Inflammatory macrophage treated with lipopolysaccharide for 1 hour (primary cell): ENCODE results near the gene CTPS2.
"Not testable (repeated sequence)": the region's sequence is repeated elsewhere in the genome, so short reads cannot be mapped to it uniquely, and the experiment has no call there.

Experiments
- DNase-seq, 2 donors: peaks; one replicate each; pipeline ENCODE4 v3.0.0-alpha.2; 2020 to 2022

The CTPS2 gene

GRCh38 chrX:16651391-16652024, 61.0 kb downstream of the CTPS2 start:
- no peak for DNase-seq

GRCh38 chrX:16649858-16650257, 62.6 kb downstream of the CTPS2 start, which contains the start of gene S100G:
S100G (plus strand) TSS chrX:16650158; CDS start chrX:16651007, 849 bp downstream.
- DNase-seq, result no peak

GRCh38 chrX:16646366-16647138, 65.9 kb downstream of the CTPS2 start:
- no peak for DNase-seq

- no peak for DNase-seq
Observed at GRCh38 chrX:16643176-16643575, 69.3 kb downstream of the CTPS2 start.

- DNase-seq, result no peak
Observed at GRCh38 chrX:16640823-16641222, 71.6 kb downstream of the CTPS2 start.

GRCh38 chrX:16639966-16640365, 72.5 kb downstream of the CTPS2 start:
- DNase-seq, result no peak

- DNase-seq, result no peak
Observed at GRCh38 chrX:16638533-16638932, 73.9 kb downstream of the CTPS2 start.

- DNase-seq, result no peak
Observed at GRCh38 chrX:16635596-16635995, 76.9 kb downstream of the CTPS2 start.

GRCh38 chrX:16635040-16635439, 77.4 kb downstream of the CTPS2 start:
- DNase-seq, result no peak

- DNase-seq, result no peak
Observed at GRCh38 chrX:16633754-16634153, 78.7 kb downstream of the CTPS2 start.

GRCh38 chrX:16629909-16630308, 82.6 kb downstream of the CTPS2 start:
- DNase-seq, result no peak

GRCh38 chrX:16628946-16629595, 83.4 kb downstream of the CTPS2 start:
- DNase-seq, result no peak

GRCh38 chrX:16628511-16628910, 84.0 kb downstream of the CTPS2 start:
- not testable (repeated sequence) for DNase-seq

GRCh38 chrX:16619024-16619423, 93.4 kb downstream of the CTPS2 start:
- DNase-seq, result no peak

GRCh38 chrX:16618422-16618821, 94.0 kb downstream of the CTPS2 start:
- no peak for DNase-seq

- DNase-seq, result no peak
Observed at GRCh38 chrX:16617382-16617781, 95.1 kb downstream of the CTPS2 start.

GRCh38 chrX:16612257-16612897, 100.1 kb downstream of the CTPS2 start:
- DNase-seq, result no peak

- not testable (repeated sequence) for DNase-seq
Observed at GRCh38 chrX:16610654-16611053, 101.8 kb downstream of the CTPS2 start.

- DNase-seq, result no peak
Observed at GRCh38 chrX:16610121-16610621, 102.3 kb downstream of the CTPS2 start.

GRCh38 chrX:16606142-16606720, 106.2 kb downstream of the CTPS2 start:
- DNase-seq, result no peak

- DNase-seq, result no peak
Observed at GRCh38 chrX:16604337-16604736, 108.1 kb downstream of the CTPS2 start.

GRCh38 chrX:16603822-16604221, 108.6 kb downstream of the CTPS2 start:
- no peak for DNase-seq

GRCh38 chrX:16603235-16603634, 109.2 kb downstream of the CTPS2 start:
- not testable (repeated sequence) for DNase-seq
